ENCODE measurements around the gene PAFAH1B2.

Gene PAFAH1B2

DNA sequence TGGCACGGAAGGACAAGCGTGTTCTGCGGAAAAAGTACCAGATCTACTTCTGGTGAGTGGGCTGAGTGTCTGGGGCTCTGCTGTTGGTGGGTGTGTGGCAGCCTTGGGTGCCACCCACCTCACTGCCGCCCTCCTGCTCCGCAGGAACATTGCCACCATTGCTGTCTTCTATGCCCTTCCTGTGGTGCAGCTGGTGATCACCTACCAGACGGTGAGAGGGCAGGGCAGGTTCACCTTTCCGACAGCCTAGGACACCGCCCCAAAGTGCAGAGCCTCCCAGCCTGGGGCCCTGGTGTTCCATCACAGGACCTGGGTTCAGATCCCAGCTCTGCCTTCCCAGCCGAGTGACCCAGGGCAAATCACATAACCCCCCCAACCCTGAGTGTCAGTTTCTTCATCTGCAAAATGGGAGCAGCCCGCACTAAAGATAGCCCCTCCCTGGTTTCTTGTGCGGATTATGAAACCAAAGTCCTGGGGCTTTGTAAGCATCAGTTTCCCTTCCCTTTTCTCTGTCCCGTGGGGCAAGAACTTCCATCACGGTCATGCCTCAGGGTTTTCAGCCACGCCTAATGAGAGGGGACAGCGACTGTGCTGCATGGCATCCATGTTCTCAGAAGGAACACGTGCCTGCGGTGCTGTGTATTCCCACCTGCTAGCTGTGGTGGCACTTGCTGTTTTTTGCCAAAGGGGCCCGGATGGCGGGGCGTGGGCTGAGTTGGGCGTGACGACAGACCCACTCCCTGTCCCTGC lies 45.3 kb downstream of the PAFAH1B2 start:
- no peak for DNase-seq

DNA sequence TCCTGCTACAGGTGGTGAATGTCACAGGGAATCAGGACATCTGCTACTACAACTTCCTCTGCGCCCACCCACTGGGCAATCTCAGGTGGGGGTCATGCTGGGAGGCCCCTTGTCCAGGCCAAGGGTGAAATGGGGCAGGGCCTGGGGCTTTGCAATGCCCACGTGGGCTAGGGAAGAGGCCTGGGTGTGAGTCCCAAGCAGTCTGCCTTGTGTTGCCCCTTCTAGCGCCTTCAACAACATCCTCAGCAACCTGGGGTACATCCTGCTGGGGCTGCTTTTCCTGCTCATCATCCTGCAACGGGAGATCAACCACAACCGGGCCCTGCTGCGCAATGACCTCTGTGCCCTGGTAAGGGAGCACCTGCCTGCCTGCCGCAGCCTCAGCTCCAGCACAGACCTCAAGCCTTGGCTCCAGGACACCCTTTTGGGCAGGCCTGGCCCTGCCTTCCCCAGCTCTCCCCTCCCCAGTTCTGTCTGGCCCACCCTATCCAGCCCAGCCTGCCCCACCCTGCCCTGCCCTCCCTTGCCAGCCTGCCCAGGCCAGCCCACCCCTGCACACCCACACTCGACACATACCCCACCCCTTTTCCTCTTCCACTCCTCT lies 46.0 kb downstream of the PAFAH1B2 start:
- DNase-seq = no peak

DNA sequence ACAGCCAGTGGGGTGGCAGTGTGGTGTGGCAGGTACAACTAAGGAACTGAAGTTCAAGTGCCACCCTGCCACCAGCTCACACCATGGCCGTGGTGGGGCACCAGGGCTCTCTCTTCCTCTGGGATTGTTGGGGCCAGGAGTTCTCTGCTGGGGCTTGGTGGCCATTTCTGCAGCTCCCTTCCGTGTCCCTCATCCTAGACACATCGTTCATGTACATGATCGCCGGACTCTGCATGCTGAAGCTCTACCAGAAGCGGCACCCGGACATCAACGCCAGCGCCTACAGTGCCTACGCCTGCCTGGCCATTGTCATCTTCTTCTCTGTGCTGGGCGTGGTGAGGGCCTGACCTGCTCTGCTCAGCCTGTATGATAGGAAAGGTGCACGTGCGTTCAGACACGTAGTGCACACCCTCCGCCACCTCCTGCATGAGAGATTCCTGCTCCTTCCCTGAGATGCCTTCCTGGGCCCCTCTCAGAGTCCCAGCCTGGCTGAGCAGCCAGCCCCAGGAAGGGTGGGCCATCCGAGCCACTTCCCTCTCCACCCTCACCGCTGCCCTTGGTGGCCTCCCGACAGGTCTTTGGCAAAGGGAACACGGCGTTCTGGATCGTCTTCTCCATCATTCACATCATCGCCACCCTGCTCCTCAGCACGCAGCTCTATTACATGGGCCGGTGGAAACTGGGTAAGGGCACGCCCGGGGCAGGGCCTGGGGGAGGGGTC lies 47.8 kb downstream of the PAFAH1B2 start:
- no peak for DNase-seq

DNA sequence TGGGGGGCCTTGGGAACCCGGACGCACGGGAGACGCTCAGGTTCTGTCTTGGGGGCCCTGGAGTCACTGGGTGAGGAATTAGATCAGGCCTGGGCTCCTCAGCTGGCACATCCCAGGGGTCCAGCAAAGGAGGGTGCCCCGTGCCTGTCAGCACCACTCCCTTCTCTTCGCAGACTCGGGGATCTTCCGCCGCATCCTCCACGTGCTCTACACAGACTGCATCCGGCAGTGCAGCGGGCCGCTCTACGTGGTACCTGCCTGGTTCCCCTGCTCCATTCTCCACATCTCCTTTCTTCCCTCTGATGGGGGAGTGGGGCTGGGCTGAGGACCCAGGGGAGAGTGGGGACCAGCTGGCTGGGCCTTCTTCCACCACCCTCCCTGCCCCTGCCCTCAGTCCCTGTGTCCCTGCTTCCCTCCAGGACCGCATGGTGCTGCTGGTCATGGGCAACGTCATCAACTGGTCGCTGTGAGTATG lies 48.4 kb downstream of the PAFAH1B2 start:
- DNase-seq = no peak

DNA sequence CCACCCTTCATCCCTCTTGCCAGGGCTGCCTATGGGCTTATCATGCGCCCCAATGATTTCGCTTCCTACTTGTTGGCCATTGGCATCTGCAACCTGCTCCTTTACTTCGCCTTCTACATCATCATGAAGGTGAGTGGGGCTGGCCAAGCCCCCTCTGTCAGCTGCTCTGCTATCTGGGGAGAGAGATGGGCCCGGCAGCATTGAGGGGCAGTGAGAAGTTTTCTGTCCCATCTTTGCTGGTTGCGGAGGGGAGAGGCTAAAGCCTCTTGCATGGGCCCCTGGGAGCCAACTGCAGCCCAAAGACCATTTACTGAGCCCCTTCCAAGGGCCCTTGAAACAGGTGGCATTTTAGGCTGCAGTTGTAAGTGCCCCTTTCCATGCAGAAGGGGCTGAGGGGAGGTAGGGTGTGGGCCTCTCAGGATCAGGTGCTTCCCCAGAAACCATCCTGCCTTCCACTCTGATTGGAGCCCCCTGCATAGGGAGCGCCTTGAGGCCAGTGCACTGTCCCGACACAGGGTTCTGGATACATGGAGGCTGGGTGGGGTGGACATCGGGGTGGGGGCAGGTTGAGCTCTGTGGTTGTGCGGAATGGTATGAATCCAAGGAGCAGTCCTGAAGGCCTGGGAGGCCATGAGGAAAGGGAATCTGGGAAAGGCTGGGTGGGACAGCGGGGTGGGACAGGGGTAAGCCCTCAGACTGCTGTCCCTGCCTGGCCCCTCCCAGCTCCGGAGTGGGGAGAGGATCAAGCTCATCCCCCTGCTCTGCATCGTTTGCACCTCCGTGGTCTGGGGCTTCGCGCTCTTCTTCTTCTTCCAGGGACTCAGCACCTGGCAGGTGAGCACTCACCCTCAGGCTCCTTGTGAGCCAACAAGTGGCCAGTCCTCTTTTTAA lies 49.3 kb downstream of the PAFAH1B2 start:
- no peak for DNase-seq

DNA sequence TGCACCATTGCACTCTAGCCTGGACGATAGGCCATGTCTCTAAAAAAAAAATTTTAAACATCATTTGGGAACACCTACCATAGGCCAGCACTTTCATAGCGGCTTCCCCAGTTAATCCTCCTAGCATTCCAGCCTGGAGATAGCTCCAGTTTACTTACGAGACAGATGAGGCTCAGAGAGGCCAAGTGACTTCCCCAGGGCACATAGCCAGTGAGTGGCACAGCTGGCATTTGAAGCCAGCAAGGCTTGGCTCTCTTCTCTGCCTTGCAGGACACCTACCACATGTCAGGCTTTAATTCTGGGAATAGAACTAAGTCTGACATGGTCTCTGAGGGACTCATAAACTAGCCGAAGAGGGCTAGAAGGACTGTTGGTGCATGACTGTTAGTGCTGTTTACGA lies 50.2 kb downstream of the PAFAH1B2 start:
- no peak for DNase-seq

DNA sequence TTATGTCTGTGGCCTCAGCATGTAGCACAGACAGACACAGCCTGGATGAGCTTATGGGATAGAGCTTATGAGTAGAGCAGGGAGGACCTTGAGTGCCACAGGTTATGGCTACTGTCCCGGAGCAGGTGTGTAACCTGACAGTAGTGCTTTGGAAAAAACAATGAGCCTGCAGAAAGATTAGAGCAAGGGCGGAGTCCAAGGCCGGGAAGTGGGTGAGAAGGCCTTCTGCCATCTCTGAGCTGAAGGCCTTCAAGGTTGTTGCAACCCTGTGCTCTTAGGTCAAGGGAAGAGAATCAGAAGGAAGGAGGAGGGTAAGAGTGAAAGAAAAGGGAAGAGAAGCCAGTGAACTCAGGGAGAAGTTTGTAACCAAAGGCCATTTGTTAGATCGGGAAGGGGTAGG lies 51.2 kb downstream of the PAFAH1B2 start:
- no peak for DNase-seq

DNA sequence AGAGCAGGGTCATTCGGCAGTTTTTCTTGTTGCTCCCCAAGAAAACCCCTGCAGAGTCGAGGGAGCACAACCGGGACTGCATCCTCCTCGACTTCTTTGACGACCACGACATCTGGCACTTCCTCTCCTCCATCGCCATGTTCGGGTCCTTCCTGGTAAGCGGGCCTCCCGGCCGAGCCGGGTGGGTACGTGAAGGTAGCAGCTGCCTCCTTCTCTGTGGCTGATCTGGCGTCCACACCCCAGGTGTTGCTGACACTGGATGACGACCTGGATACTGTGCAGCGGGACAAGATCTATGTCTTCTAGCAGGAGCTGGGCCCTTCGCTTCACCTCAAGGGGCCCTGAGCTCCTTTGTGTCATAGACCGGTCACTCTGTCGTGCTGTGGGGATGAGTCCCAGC lies 51.7 kb downstream of the PAFAH1B2 start:
- DNase-seq = no peak

DNA sequence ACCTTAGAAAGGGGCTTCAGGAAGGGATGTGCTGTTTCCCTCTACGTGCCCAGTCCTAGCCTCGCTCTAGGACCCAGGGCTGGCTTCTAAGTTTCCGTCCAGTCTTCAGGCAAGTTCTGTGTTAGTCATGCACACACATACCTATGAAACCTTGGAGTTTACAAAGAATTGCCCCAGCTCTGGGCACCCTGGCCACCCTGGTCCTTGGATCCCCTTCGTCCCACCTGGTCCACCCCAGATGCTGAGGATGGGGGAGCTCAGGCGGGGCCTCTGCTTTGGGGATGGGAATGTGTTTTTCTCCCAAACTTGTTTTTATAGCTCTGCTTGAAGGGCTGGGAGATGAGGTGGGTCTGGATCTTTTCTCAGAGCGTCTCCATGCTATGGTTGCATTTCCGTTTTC lies 52.9 kb downstream of the PAFAH1B2 start:
- no peak for DNase-seq

DNA sequence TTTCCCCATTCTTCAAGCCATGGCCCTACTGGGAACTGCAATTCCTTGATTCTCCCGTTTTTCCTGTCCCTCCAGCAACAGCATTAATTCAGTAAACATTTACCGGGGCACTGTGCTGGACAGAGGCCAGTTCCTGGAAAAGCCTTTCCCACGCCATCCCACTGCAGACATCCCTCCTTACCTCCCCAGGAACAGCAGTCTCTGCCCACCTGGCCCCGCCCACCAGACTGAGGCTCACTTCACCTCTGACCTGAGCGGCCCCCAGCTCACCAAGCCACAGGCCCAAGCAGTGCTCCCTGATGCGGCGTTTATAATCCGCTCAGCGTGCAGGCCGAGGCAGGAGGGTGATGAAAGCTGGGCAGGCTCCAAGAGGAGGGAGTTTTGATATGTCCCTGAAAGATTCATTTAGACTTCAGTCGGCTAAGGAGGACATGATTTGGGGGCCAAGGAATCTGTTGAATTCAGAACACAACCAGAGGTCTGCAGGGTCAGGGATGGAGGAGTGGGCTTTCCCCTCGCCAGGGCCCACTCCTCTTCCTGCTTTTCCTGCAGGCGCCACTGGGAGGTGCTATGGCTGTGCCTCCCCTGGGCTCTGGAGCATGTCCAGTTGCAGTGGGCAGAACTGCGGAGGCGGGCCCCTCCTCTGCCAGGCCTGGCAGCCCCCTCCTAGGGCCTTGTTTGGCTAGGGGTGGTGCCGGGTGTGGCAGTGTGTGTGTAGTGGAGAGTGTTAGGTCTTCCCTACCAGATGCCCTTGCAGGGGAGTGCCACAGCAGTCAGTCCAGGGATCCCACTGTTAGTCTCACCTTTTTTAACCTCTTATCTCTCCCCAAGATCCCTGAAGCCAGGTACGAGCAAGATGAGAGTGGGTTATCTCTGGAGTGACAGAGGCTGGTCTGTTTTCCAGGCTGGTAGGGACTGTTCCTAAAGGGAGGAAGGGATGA lies 53.7 kb downstream of the PAFAH1B2 start:
- DNase-seq = peak; percentile 62

DNA sequence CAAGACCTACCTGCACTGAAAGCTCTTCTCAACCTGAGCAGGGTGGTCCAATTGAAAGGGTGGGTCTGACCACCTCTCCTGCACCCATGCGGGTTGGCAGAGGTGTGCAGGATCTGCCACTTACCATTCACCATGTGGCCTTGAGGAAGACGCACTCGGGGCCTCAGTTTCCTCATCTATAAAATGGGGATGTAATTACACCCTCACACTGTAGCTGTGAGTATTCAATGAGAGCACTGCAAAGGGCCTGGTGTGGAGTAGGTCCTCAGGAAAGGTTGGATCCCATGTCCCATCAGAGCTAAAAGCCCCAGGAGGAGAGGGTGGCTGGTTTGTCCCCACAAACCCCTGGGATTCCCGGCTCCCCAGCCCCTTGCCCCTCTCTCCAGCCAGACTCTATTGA lies 54.5 kb downstream of the PAFAH1B2 start:
- DNase-seq = no peak

DNA sequence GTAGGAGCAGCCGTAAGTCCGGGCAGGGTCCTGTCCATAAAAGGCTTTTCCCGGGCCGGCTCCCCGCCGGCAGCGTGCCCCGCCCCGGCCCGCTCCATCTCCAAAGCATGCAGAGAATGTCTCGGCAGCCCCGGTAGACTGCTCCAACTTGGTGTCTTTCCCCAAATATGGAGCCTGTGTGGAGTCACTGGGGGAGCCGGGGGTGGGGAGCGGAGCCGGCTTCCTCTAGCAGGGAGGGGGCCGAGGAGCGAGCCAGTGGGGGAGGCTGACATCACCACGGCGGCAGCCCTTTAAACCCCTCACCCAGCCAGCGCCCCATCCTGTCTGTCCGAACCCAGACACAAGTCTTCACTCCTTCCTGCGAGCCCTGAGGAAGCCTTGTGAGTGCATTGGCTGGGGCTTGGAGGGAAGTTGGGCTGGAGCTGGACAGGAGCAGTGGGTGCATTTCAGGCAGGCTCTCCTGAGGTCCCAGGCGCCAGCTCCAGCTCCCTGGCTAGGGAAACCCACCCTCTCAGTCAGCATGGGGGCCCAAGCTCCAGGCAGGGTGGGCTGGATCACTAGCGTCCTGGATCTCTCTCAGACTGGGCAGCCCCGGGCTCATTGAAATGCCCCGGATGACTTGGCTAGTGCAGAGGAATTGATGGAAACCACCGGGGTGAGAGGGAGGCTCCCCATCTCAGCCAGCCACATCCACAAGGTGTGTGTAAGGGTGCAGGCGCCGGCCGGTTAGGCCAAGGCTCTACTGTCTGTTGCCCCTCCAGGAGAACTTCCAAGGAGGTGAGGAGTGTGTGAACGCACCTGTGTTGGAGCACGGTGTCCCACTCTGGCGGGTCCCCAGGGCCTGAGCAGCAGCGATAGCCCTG lies 55.2 kb downstream of the PAFAH1B2 start, which contains the start of gene TAGLN:
TAGLN (plus strand) TSS at position 318 of the 863 bp plus-strand sequence. CDS start 3,644 bp downstream, outside the sequence.
- peak; percentile 99 for DNase-seq

DNA sequence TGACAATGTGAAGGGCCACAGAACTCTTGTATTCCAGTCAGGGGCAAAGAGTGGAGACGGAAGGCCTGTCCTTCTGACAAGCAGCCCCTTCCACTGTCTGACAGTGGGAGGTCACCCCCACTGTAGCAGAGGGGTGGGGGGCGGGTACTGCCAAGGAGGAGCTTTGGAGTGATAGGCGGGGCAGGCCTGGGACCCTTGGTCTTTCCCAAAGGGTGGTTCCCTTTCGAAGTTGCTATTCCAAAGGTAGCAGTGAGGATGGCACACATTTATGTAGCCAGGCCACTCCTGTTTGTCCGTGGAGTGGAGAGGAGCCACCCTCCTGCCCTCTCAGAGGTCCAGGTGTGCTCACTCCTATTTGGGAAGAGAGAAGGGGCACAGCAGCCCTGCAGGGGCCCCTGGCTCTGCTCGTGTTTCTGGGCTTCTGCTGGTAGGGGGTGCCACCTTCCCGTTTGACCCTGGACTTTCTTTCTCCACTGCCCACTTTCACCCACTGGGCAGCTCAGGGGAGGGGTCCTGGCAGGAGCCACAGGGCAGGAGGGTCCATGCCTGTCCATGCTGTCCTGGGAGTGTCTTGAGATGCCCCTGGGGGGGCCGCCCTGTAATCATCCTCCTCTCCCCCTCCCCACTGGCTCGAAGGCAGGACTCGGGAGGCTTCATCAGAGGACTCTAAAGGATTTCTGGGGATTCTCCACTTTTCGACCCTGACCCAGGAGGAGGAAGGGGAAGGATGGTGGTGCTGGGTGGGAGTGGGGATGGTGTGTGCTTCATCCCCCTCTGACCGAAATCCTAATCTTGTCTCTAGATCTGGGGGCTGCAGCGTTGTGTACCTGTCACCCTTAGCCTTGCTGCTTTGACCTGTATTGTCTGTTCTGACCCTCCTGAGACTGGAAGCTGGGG lies 56.1 kb downstream of the PAFAH1B2 start:
- DNase-seq = peak; percentile 60

DNA sequence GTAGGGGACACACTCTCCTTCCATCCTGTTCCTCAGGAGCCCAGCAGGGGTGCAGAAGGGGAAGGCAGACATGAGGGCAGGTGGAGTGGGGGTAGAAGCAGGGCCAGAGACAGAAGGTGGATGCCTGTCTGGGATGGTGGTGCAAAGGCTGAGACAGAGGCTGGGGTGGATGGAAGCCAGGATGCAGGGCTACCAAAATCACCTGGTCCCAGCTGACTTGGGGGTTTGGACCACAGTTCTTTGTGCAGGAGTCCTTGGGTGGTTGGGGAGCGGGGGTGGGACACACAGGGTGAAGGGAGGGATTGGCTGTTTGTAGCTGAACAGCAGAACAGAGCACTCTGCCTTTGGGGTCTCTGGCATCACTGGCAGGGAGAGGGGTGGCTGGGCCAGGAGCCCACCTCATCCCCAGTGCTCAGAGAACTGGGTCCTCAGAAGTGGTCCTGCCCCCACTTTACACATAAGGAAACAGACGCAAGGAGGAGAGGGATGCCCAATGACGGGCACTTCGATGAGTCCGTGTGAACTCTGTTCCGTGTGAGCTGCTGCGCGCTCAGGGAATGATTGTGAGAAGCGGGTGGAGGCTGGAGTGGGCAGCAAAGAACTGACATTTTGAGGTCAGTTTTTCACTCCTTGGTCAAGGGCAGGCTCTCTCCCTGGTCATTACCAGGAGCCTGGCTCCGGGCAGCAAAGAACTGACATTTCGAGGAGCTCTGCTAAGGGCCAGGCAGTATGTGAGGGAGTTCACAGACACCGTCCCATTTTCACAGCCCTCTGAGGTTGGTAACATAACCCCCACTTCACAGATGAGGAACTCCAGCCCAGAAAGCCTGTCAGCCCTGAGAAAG lies 56.9 kb downstream of the PAFAH1B2 start:
- DNase-seq = peak; percentile 30

DNA sequence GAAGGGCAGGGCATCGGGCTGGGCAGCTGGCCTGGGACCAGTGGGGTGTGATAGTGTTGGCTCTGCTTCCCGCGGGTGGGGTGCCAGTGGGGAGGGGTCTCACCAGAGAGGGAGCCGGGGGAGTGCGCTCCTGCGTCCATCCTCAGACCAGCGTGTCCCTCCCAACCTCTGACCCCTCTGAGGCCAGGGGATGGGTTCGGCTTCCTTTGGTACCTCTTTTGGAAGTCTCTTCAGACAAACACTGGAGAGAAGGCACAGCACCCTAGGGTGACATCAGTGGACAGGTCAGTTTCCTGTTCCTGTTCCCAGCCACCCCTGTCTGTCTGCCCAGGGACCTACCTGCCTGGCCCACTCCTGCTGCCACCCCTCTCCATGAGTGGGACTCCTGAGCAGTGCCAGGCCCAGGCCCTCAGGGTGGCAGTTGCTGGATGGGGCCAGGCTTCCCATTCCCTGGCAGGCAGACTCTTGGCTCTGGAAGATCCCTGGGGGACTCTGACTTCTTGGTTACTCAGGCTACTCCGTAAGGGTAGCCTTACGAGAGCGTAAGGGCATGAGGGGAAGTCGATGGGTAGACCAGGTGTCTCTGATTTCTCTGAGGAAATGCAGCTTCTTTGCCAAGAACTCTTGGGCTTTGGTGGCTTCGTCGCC lies 57.7 kb downstream of the PAFAH1B2 start:
- peak; percentile 19 for DNase-seq

DNA sequence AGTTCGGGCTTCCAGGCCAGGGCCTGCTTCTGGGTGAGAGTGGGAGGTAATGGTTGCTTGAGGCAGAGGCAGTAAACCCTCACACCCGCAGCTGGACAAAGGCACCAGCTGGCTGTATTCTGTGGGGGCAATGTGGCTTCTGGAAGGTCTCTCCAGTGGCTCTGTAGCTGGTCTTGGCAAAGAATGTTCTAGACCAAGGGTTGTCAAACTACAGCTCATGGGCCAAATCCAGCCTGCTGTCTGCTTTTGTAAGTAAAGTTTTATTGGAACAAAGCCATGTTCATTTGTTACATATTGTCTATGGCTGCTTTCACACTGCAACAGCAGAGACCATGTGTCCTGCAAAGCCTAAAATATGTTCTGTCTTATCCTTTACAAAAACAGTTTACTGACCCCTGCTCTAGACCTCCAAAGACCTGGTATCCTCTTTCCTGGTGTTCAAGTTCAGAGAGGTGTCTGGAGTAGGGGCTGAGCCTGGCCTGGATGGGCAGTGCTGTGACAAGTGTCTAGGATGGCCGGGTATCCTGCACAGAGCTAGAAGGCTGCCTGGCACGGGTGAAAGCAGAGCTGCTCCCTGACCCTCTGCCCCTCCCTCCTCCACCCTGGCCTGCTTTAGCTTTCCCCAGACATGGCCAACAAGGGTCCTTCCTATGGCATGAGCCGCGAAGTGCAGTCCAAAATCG lies 58.4 kb downstream of the PAFAH1B2 start:
- peak; percentile 26 for DNase-seq

DNA sequence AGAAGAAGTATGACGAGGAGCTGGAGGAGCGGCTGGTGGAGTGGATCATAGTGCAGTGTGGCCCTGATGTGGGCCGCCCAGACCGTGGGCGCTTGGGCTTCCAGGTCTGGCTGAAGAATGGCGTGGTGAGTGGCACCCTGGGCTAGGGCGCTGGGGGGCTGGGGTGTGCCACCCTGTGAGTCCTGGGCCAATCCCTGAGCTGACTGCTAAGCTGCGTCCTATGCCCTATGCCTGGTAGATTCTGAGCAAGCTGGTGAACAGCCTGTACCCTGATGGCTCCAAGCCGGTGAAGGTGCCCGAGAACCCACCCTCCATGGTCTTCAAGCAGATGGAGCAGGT lies 59.0 kb downstream of the PAFAH1B2 start:
- no peak for DNase-seq

Data from fibroblast of skin of abdomen (primary cell).